Measurements from ENCODE around the gene MEI4.

- TF ChIP-seq CTCF (IDR thresholded peaks at IDR 0.05; ENCODE audit: poor library complexity, severe bottlenecking) (no peak), TAF1 (IDR thresholded peaks at IDR 0.05; ENCODE audit: low read depth) (no peak)
Observed at GRCh38 chr6:77883851-77884250, 231.0 kb downstream of the MEI4 start.
